Ammon's horn (tissue), 1 donor: ENCODE measurements around the gene ZFYVE28.
"Not testable (repeated sequence)": the region's sequence is repeated elsewhere in the genome, so short reads cannot be mapped to it uniquely, and the experiment has no call there.

ENCODE experiments used
- DNase-seq: peaks from one replicate; pipeline ENCODE4 v3.0.0-alpha.2; 2016; ENCODE audit warnings: low spot score

The ZFYVE28 gene

GRCh38 chr4:2289311-2289954 is 129.0 kb downstream of the ZFYVE28 start:
- no peak for DNase-seq

DNA sequence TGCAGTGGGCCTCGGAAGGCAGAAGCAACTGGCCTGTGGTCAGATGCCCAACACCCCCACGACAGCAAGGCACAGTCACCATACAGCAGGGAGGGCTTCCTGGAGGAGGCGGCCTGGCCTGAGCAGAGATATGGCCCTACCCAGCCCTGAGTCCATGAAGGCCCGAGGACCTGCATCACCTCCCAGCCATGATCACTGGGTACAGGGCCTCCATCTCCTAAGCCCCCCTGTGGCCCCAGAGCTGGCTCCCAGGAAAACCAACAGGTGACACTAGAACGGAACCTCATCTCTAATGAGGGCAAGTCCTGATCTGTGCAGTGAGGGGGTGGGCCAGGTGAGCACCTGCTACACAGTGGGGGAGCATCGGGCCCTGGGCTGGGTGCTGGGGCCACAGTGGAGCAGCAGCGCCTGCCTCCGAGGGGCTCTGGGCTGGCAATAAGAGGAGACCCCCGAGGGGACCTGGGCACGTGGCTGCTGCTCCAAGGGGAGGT is 130.3 kb downstream of the ZFYVE28 start:
- DNase-seq: no peak

GRCh38 chr4:2287594-2287915 is 130.9 kb downstream of the ZFYVE28 start:
- DNase-seq: no peak

DNA sequence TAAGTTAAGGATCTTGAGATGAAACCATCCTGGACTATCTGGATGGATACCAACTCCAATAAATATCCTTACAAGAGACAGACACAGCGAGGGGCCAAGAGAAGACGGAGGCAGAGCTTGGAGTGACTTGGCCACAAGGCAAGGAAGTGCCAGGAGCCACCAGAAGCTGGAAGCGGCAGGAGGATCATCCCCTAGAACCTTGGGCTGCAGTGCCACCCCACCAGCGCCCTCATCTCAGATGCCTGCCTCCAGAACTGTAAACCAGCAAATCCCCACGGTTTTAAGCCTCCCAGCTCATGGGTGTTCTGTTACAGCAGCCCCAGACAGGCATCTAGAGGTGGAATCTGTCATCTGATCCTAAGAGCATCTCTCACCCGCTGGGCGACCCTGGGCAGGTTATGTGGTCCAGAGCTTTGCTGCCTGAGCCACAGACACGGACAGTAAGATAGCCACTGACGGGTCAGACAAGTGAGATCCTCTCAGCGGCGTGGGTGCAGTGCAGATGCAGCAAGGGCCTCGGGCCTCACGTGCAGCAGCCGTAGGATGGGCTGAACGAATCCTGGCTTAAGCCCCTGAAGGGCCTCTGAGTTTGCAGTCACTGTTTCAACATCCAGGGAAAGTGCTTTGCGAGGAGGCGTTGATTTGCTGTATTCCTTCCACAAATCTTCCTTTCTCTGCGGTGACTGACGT is 131.4 kb downstream of the ZFYVE28 start:
- no peak for DNase-seq

DNA sequence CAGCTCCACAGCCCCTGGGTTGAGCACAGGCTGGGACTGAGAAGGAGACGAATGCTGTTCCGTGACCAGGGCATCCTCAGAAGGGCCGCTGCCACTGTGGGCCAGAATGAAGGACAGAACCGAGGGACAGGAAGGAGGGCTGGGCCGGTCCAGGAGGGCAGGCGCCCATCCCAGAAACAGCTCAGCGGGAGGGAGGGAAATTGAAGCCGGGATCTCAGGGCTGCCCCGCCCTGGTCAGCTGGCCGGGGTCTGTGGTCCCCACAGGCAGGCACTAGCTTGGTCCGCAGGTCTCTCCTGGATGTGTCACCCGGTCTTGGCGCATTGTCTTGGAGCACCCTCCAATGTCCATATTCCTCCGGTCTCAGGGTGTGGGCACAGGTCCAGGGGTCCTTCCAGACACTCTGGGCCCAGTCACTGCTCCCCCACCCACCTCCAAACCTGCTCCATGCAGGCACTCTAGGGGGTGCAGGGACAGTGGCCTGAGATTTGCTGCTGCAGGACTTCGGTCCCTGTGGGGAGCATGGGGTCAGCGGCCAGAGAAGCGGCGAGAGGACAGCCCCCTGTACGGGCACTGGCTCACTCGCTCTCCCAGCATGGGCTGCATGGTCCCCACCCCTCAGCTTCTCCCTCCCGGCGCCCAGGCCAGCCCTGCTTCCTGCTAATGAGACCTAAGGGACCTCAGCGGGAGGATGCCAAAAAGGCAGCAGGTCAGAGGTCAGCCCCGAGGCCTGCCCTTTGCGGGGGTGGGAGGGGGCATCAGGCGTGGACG is 132.6 kb downstream of the ZFYVE28 start:
- no peak for DNase-seq

GRCh38 chr4:2284934-2285612 is 133.4 kb downstream of the ZFYVE28 start:
- DNase-seq: no peak

DNA sequence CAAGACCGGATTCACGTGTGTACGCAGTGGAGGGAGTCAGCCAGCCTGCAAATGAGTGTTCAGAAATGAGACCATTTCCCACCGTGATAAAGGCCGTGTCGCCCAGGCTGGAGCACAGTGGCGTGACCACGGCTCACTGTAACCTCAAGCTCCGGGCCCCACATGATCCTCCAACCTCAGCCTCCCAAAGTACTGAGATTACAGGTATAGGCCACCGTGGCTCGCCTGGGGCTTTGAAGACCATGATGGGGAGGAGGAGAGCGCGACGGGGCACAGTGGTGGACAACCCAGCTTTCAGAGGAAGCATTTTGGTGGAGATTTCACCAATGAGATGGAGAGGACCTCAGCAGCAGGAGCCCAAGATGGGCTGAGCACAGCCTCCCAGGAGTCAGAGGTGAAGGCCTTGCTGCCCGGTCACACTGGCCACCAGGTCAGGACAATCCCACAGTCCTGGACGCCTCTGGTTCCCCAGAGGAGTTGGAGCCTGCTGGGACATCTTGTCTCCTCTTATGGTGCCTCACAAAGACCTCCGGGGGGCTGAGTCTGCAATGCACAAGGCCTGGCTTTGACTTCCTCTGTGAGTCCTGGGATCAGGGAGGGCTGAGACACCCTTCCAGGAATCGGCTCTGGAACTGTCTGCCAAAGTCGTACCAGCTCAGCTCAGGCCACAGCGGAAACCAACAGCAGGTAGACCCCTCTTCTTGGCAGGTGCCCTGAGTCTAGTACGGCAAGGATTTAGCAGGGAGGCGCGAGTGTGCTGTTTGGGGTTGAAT is 134.1 kb downstream of the ZFYVE28 start:
- no peak for DNase-seq

DNA sequence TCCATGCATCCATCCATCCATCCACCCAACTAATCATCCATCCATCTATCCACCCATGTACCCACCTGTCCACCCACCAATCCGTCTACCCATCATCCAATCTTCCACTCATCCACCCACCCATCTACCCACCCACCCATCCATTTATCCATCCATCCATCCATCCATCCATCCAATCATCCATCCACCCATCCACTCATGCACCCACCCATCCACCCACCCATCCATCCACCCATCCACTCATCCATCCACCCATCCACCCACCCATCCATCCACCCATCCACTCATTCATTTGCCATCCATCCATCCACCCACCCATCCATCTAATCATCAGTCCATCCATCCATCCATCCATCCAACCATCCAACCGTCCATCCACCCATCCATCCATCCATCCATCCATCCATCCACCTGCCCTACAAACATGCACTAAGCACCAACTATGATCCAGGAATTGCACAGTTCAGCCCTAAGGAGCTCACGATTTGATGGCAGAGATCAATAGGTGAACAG is 135.2 kb downstream of the ZFYVE28 start:
- no peak for DNase-seq

GRCh38 chr4:2281575-2282343 is 136.7 kb downstream of the ZFYVE28 start:
- no peak for DNase-seq

DNA sequence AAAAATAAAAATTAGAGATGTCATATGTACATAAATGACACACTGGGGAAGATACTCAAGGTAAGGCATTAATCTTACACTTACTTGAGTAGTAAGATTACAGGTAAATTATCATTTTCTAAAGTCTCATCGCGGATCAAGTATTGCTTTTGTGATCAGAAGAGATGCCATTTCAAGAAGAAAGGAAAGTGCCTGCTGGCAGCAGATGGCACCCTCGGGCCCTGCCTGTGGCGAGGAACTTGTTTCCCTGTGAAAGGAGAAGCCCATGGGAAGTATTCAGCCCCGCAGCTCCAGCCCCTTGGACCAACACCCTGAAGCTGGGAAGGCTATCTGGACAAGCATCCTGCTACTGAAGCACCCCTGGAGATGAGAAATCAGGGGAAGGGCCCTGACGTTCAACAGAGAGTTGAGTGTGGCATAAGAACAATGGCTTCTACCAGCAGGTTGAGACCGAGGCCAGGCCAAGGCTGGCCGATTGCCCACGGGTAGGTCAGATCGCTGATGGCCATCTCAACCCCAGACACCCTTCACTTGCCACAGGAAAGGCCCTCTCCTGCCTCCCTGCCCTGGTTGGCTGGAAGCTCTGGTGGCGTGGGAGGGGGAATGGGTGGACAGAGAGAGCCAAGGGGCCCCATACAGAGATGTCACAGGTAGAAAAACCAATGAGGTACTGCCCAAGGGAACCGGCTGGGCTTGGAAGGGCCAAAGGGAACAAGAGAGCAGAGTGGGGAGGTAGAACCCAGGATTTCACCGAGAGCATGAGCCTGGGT is 137.7 kb downstream of the ZFYVE28 start:
- no peak for DNase-seq

GRCh38 chr4:2277956-2278355 is 140.5 kb downstream of the ZFYVE28 start:
- no peak for DNase-seq

- DNase-seq: no peak
Observed at GRCh38 chr4:2276581-2277325, 141.7 kb downstream of the ZFYVE28 start.

DNA sequence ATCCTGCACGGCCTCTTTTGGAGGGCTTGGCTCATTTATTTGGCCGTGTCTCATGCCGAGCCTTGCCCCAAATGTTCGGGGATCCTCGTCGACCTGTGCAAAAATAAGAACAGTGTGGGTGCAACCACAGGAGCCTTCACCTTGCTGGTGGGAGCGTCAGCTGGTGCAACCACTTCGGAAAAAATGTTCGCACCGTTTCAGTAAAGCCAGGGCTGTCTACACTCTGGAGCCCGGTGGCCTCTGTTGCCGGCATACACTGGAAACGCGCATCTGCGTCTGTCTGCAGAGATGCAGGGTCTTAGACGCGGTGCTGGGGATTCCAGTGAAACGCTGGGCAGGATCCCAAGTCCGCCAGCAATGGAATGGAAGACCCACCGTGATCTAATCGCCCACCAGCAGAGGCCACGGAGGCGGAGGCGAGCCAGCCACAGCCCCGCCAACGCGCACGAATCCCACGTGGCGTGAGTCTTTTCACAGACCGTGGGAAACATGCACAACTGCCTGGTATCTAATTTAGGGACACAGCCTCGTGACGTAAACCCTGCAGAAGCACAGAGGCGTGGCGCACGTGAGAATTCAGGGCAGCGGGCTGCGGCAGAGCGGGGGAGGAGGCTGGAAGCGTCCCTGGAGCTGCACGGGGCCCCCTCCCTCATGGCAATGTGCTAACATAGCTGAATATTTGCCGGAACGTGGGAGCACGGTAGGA is 142.7 kb downstream of the ZFYVE28 start:
- DNase-seq: no peak

- not testable (repeated sequence) for DNase-seq
Observed at GRCh38 chr4:2275044-2275397, 143.4 kb downstream of the ZFYVE28 start.

DNA sequence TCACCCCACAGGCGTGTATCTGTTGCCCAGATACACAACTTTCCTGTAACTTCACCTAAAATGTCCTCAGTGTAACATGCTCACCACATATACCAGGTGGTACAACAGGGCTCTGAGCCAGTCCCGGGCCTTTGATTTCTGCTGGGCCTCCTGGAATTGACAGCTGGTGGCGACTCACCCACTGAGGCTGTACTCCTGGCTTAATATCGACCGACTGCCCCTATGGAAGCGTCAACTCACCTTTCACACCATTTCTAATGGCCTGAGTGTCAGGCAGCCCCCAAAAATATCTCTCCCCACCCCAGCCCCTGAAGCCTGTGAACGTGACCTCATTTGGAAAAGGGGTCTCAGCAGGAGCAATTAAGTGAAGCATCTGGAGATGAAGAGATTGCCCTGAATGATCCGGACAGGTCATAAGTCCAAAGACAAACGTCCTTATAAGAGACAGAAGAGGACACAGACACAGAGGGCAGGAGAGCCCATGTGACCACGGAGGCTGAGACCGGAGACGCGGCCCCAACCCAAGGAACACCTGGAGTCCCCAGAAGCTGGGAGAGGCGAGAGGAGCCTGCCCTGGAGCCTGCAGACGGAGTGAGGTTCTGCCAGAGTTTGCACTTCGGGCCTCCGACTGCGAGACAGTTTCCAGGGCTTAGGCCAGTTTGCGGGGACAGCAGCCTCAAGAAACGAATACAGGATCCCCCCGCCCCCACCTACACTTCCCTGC is 144.0 kb downstream of the ZFYVE28 start:
- no peak for DNase-seq

- no peak for DNase-seq
Observed at GRCh38 chr4:2273657-2274319, 144.7 kb downstream of the ZFYVE28 start.

- no peak for DNase-seq
Observed at GRCh38 chr4:2273221-2273620, 145.2 kb downstream of the ZFYVE28 start.

- no peak for DNase-seq
Observed at GRCh38 chr4:2272828-2273120, 145.7 kb downstream of the ZFYVE28 start.
